Dendritic cell treated with granulocyte-macrophage colony-stimulating factor and Interleukin-4, amounts not matched to agents 40 ng/mL and 50 ng/mL, for 4 days (primary cell): ENCODE results near the gene ABCG5.

Experiments
- H3K27ac Mint-ChIP-seq: one replicate; pipeline ENCODE4 v1.8.0; 2022; ENCODE audit warnings: mild to moderate bottlenecking, mixed read lengths
- H3K27me3 Mint-ChIP-seq: one replicate; pipeline ENCODE4 v1.8.0; 2022; ENCODE audit warnings: mild to moderate bottlenecking, mixed read lengths
- H3K36me3 Mint-ChIP-seq: one replicate; pipeline ENCODE4 v1.8.0; 2022; ENCODE audit warnings: low read depth, mixed read lengths
- H3K4me1 Mint-ChIP-seq: one replicate; pipeline ENCODE4 v1.8.0; 2022; ENCODE audit warnings: low read depth, mixed read lengths
- H3K4me3 Mint-ChIP-seq: one replicate; pipeline ENCODE4 v1.8.0; 2022; ENCODE audit warnings: mild to moderate bottlenecking, moderate library complexity, mixed read lengths
- H3K9me3 Mint-ChIP-seq: one replicate; pipeline ENCODE4 v1.8.0; 2022; ENCODE audit warnings: mixed read lengths
- intact Hi-C: fragments of 100-400 bp; cut with micrococcal nuclease; formaldehyde crosslinking; loops from one replicate; pipeline ENCODE4 v1.15.0; 2022

The ABCG5 gene

DNA sequence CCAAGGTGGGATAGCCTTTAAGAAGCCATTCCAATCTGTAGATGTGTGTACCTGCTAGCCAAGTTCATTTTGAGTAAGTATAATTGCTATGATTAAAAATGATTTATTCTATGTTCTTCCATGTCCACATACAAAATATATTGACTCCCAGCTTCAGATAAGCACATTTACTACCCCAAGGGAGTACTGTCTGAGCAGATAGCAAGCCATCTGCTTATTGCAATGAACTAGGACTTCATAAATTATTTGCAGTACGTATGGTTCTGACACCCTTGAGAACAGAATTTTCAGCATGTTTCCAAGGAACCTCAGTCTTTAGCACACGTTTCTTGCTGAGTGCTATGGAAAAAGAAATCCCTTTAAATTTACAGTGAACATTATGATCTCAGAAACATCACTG lies 28.2 kb downstream of the ABCG5 start:
- no peaks in the 10 kb centered on the region for H3K27me3 Mint-ChIP-seq
- H3K4me3 Mint-ChIP-seq: no peak overlapping the region
- H3K27ac Mint-ChIP-seq: no peak overlapping the region
- no peaks in the 10 kb centered on the region for H3K4me1 Mint-ChIP-seq
- H3K36me3 Mint-ChIP-seq: no peaks in the 10 kb centered on the region
- H3K9me3 Mint-ChIP-seq: no peaks in the 10 kb centered on the region
- intact Hi-C loops: no loop called here

DNA sequence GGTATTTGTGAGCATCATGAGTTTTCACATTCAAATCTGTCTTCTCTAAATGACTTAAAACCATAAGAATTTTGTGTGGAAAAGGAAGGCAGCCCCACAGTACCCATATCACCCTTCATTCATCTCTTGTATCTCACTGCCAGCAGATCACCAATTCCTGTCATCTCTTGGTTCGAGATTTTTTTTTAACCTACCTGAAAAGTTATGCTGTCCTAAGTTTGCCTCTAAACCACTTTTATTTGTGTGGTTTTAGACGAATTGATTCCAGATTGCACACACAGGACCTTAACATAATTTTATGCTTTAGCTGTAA lies 32.0 kb downstream of the ABCG5 start:
- Mint-ChIP-seq H3K9me3 (no peaks in the 10 kb centered on the region), H3K36me3 (no peaks in the 10 kb centered on the region), H3K4me1 (no peaks in the 10 kb centered on the region), H3K4me3 (no peak overlapping the region), H3K27ac (no peak overlapping the region), H3K27me3 (no peaks in the 10 kb centered on the region)
- intact Hi-C loops: no loop called here

GRCh38 chr2:43803113-43803512 lies 35.5 kb downstream of the ABCG5 start:
- H3K27ac Mint-ChIP-seq: no peak overlapping the region
- H3K36me3 Mint-ChIP-seq: no peaks in the 10 kb centered on the region
- no peaks in the 10 kb centered on the region for H3K9me3 Mint-ChIP-seq
- H3K4me3 Mint-ChIP-seq: no peak overlapping the region
- intact Hi-C loops: no loop called here
- H3K27me3 Mint-ChIP-seq: no peaks in the 10 kb centered on the region
- H3K4me1 Mint-ChIP-seq: peaks cover 5% of the 10 kb centered on the region

- no peaks in the 10 kb centered on the region for H3K36me3 Mint-ChIP-seq
- H3K27me3 Mint-ChIP-seq: no peaks in the 10 kb centered on the region
- peaks cover 5% of the 10 kb centered on the region for H3K4me1 Mint-ChIP-seq
- intact Hi-C loops: no loop called here
- no peak overlapping the region for H3K4me3 Mint-ChIP-seq
- no peaks in the 10 kb centered on the region for H3K9me3 Mint-ChIP-seq
- H3K27ac Mint-ChIP-seq: no peak overlapping the region
Observed at GRCh38 chr2:43802135-43802534, 36.5 kb downstream of the ABCG5 start.

DNA sequence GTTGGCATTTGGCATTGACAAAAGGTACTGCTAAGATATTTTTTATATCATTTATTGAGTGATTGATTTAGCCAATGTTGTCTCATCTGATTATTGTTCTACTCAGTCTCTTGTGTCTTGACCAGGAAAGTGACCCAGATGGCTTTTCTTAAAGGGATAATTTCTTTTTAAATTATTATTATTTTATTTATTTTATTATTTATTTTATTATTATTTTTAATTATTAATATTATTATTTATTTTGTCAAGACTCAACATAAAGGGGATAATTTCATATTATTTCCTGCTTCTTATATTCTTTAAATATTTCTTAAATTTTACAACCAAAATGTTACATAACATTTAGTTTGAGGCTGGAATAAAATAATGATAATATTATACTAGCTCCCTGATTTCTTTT lies 37.7 kb downstream of the ABCG5 start:
- peaks cover 5% of the 10 kb centered on the region for H3K4me1 Mint-ChIP-seq
- H3K4me3 Mint-ChIP-seq: no peak overlapping the region
- H3K9me3 Mint-ChIP-seq: no peaks in the 10 kb centered on the region
- no peaks in the 10 kb centered on the region for H3K27me3 Mint-ChIP-seq
- no peaks in the 10 kb centered on the region for H3K36me3 Mint-ChIP-seq
- intact Hi-C loops: no loop called here
- no peak overlapping the region for H3K27ac Mint-ChIP-seq

GRCh38 chr2:43798300-43798699 lies 40.3 kb downstream of the ABCG5 start:
- no peaks in the 10 kb centered on the region for H3K36me3 Mint-ChIP-seq
- no peaks in the 10 kb centered on the region for H3K9me3 Mint-ChIP-seq
- no peaks in the 10 kb centered on the region for H3K27me3 Mint-ChIP-seq
- H3K4me1 Mint-ChIP-seq: peaks cover 10% of the 10 kb centered on the region
- intact Hi-C loops: no loop called here
- H3K27ac Mint-ChIP-seq: no peak overlapping the region
- H3K4me3 Mint-ChIP-seq: no peak overlapping the region

GRCh38 chr2:43796206-43796605 lies 42.4 kb downstream of the ABCG5 start:
- H3K4me3 Mint-ChIP-seq: no peak overlapping the region
- no peaks in the 10 kb centered on the region for H3K36me3 Mint-ChIP-seq
- H3K27me3 Mint-ChIP-seq: no peaks in the 10 kb centered on the region
- intact Hi-C loops: no loop called here
- H3K27ac Mint-ChIP-seq: no peak overlapping the region
- no peaks in the 10 kb centered on the region for H3K9me3 Mint-ChIP-seq
- H3K4me1 Mint-ChIP-seq: peaks cover 10% of the 10 kb centered on the region

GRCh38 chr2:43794956-43795355 lies 43.7 kb downstream of the ABCG5 start:
- Mint-ChIP-seq H3K36me3 (no peaks in the 10 kb centered on the region), H3K27ac (no peak overlapping the region), H3K9me3 (no peaks in the 10 kb centered on the region), H3K27me3 (no peaks in the 10 kb centered on the region), H3K4me1 (peaks cover 10% of the 10 kb centered on the region), H3K4me3 (no peak overlapping the region)
- intact Hi-C loops: no loop called here

- Mint-ChIP-seq H3K4me3 (no peak overlapping the region), H3K9me3 (no peaks in the 10 kb centered on the region), H3K4me1 (peaks cover 5% of the 10 kb centered on the region), H3K36me3 (no peaks in the 10 kb centered on the region), H3K27ac (no peak overlapping the region), H3K27me3 (no peaks in the 10 kb centered on the region)
- intact Hi-C loops: no loop called here
Observed at GRCh38 chr2:43792653-43793052, 46.0 kb downstream of the ABCG5 start.

- peaks cover 5% of the 10 kb centered on the region for H3K4me1 Mint-ChIP-seq
- H3K4me3 Mint-ChIP-seq: no peak overlapping the region
- no peaks in the 10 kb centered on the region for H3K36me3 Mint-ChIP-seq
- H3K9me3 Mint-ChIP-seq: no peaks in the 10 kb centered on the region
- no peak overlapping the region for H3K27ac Mint-ChIP-seq
- no peaks in the 10 kb centered on the region for H3K27me3 Mint-ChIP-seq
- intact Hi-C loops: no loop called here
Observed at GRCh38 chr2:43791035-43791765, 47.4 kb downstream of the ABCG5 start.

DNA sequence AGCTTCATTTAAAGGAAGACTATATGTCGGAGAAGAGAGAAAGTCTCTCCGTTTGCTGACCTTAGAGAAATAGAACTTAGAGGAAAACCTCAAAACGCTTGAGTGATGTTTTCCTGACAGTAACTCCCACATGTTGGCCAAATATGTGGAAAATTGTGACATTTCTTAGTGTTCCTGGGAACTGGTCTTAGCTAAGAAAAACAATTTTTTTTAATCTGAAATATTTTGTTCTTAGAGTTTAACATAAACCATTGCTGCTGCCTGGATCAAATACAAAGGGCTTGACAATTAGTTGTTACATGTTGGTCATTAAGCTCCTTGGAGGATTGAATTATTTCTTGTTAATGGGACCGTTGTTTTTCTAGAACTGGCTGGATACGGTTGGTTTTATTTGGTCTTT lies 48.5 kb downstream of the ABCG5 start:
- H3K4me1 Mint-ChIP-seq: peaks cover 7% of the 10 kb centered on the region
- no peaks in the 10 kb centered on the region for H3K36me3 Mint-ChIP-seq
- no peaks in the 10 kb centered on the region for H3K27me3 Mint-ChIP-seq
- H3K27ac Mint-ChIP-seq: no peak overlapping the region
- no peak overlapping the region for H3K4me3 Mint-ChIP-seq
- H3K9me3 Mint-ChIP-seq: no peaks in the 10 kb centered on the region
- intact Hi-C loops: no loop called here

GRCh38 chr2:43788646-43789045 lies 50.0 kb downstream of the ABCG5 start:
- no peaks in the 10 kb centered on the region for H3K9me3 Mint-ChIP-seq
- no peak overlapping the region for H3K27ac Mint-ChIP-seq
- no peak overlapping the region for H3K4me3 Mint-ChIP-seq
- peaks cover 5% of the 10 kb centered on the region for H3K4me1 Mint-ChIP-seq
- no peaks in the 10 kb centered on the region for H3K27me3 Mint-ChIP-seq
- H3K36me3 Mint-ChIP-seq: no peaks in the 10 kb centered on the region
- intact Hi-C loops: no loop called here

- Mint-ChIP-seq H3K27me3 (no peaks in the 10 kb centered on the region), H3K9me3 (no peaks in the 10 kb centered on the region), H3K36me3 (no peaks in the 10 kb centered on the region), H3K4me1 (peaks cover 5% of the 10 kb centered on the region), H3K4me3 (no peak overlapping the region), H3K27ac (no peak overlapping the region)
- intact Hi-C loops: no loop called here
Observed at GRCh38 chr2:43787895-43788294, 50.7 kb downstream of the ABCG5 start.

- no peaks in the 10 kb centered on the region for H3K9me3 Mint-ChIP-seq
- H3K36me3 Mint-ChIP-seq: peaks cover 6% of the 10 kb centered on the region
- no peak overlapping the region for H3K27ac Mint-ChIP-seq
- intact Hi-C loops: no loop called here
- H3K4me1 Mint-ChIP-seq: peaks cover 12% of the 10 kb centered on the region
- no peak overlapping the region for H3K4me3 Mint-ChIP-seq
- no peaks in the 10 kb centered on the region for H3K27me3 Mint-ChIP-seq
Observed at GRCh38 chr2:43778233-43778632, 60.4 kb downstream of the ABCG5 start.

- H3K4me1 Mint-ChIP-seq: peaks cover 12% of the 10 kb centered on the region
- H3K4me3 Mint-ChIP-seq: no peak overlapping the region
- H3K27ac Mint-ChIP-seq: no peak overlapping the region
- intact Hi-C loops: no loop called here
- H3K36me3 Mint-ChIP-seq: peaks cover 6% of the 10 kb centered on the region
- no peaks in the 10 kb centered on the region for H3K27me3 Mint-ChIP-seq
- H3K9me3 Mint-ChIP-seq: no peaks in the 10 kb centered on the region
Observed at GRCh38 chr2:43777306-43777926, 61.2 kb downstream of the ABCG5 start.
